GM18519 (cell line): ENCODE data around the gene CFAP70.
A peak's percentile ranks its signal among the peaks of the same experiment; 100 is the strongest.
"Not testable (repeated sequence)": the region's sequence is repeated elsewhere in the genome, so short reads cannot be mapped to it uniquely, and the experiment has no call there.

Source experiments
- ATAC-seq: cut with Tn5 transposase; IDR thresholded peaks from one replicate; pipeline ENCODE4 v1.9.1; 2021; ENCODE audit warnings: mild to moderate bottlenecking, moderate library complexity; ENCODE audit not compliant: unreplicated experiment, low FRiP score

CFAP70 gene

DNA sequence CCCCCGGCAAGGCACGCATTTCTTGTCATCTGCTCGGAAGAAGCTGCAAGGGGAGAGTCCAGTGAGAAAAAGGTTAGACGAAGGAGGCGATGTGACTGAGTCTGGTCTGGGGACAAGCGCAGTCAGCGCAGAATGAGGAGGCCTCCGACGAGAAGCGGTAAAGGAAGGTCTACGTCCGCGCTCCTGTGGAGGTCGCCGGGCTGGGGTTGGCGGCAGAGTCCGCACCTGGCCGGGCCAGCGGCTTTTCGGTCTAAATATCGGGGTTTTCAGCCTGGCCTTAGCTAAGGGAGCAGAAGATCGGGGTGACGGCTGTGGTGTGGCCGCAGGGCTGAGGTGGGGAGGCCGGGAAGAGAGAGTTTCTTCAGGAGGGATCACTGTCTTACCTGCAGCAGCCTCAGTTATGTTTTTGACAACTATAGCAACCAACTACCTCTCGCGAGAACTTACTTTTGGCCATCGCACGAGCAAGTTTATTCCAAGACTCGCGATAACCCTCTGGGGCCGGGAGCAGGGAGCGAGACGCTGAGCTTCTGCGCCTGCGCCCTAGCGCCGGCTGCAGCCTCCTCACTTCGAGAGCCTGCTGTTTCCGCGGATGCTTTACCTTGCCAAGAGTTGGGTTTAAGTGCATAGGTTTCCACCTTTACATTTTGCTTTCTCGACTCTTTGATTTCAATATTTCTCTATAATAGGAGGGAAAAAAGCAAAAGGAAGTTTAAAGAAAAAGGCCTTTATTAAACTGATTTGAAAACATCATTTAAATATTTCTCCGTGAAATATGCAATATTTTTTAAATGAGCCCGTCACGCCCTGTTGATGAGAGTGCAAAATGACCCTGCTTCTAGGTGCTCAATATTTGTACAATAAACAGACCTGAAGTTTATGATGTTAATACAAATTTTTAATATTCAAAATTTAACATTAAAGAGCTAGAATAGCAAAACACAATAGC, at the start of gene CFAP70:
TSS of gene CFAP70 (minus strand) at position 534 of the 949 bp plus-strand sequence. CDS start 4,068 bp downstream, outside the sequence.
- ATAC-seq = peak; percentile 71

DNA sequence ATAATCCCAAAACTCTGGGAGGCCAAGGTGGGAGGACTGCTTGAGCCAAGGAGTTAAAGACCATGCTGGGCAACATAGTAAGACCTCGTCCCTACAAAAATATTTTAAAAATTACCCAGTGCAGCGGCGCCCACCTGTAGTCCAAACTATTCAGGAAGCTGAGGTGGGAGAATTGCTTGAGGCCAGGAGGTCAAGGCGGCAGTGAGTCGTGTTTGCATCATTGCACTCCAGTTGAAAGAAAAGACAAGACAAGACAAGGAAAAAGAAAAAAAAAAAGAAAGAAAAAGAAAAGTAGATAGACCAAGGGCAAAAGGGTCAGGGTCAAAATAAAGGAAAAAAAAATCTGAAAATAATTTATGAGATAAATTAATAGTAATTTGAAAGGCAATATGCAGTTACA, 49.4 kb upstream of the CFAP70 start:
- ATAC-seq = no peak

DNA sequence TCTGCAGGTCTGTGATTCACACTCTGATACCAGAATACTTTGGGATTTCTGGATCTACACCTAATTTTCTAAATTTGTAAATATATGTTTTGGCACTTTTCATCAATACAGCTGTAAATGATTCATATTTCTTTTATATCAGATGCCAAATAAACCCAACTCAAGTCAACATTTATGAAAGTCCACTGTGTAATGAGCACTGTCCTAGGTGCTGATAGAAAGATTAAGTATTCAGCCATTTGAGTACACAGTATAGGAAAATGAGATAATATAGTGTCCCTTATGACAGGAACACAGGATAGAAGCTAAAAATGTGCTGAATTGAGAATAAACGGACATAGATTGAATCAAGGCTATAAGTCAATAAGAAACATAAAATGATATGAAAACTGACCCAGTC, 48.8 kb upstream of the CFAP70 start:
- ATAC-seq = no peak

DNA sequence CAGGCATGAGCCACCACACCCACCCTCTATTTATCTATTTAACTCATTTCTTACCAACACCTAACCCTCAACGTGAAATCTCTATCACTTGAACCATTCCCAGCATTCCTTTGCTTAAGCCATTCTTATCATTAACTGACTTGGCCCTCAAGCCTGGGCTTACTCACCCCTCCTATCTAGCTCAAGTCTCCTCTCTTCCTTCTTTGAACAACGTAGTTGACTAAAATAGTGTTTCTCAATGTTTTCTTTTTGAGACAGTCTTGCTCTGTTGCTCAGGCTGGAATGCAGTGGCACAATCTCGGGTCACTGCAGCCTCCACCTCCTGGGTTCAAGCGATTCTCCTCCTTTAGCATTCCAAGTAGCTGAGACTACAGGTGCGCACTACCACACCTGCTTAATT, 48.2 kb upstream of the CFAP70 start:
- no peak for ATAC-seq

DNA sequence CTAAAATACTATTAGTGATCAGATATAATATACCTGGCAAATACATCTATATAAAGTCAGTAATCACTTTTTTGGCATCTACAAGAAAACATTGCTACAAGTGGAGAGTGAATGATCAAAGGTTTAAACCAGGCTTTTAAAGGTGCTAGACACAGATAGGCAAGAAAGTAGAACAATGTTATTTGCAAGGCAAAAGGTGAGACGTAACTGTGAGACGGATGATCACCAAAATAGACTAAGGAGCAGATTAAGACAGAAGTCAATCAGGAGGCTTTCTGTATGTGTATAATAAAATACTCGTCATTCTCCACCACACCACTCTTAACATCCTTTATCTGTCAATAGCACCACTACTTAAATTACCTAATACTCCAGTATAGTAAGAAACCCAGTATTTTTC, 46.9 kb upstream of the CFAP70 start:
- ATAC-seq = no peak

DNA sequence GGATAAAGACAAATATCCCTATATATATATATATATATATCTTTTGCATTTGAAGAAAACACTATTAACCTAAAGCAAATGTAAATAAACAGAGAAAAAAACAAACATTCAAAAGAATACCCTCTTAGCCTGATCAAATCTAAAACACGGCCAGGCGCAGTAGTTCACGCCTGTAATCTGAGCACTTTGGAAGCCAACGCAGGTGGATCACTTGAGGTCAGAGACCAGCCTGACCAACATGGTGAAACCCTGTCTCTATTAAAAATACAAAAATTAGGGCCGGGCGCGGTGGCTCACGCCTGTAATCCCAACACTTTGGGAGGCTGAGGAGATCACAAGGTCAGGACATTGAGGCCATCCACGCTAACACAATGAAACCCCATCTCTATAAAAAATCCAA, 46.0 kb upstream of the CFAP70 start:
- ATAC-seq = no peak

DNA sequence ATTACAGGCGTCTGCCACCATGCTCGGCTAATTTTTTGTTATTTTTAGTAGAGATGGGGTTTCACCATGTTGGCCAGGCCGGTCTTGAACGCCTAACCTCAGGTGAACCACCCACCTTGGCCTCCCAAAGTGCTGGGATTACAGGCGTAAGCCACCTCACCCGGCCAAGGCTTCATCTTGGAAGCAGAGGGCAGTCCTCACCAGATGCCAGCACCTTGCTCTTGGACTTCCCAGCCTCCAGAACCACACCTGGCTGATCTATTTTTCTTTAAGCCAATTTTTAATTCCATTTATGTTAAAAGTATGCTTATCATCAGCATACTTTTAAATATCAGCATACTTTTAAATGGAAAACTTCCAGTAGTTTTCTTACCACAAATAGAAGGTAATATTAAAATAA, 43.0 kb upstream of the CFAP70 start:
- no peak for ATAC-seq

DNA sequence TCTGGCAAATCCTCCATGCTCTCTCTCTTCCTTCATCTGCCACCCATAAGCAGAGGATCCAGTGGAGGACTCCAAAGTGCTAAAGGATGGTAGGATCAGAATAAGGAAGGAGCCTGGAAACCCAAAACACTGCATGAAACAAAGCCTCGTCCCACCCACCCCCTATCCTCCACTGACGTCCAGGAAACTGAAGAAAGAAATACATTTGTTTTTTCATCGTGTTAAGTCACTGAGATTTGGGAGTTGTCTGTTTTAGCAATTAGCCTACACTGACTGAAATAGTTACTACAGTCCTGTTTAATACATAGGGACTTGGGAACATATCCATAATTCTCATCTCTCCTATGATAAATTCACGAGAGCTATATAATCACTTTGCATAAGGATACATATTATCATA, 40.4 kb upstream of the CFAP70 start:
- no peak for ATAC-seq

DNA sequence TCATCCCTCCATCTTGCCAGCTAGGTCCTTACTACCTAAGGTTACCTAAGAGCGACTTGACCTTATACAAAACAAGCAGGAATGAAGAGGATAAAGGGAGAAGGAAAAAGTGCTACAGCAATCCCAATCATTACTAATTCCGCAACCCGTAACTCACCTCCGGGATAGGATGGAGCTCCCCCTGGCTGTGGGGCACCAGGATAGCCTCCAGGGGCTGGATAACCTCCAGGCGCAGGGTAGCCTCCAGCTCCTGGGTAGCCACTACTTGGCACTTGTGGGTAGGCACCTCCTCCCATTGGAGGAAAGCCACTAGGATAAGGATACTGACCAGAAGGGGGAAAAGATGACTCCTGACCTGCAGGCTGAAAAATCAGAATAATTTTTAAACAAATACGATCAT, 39.4 kb upstream of the CFAP70 start:
- no peak for ATAC-seq

DNA sequence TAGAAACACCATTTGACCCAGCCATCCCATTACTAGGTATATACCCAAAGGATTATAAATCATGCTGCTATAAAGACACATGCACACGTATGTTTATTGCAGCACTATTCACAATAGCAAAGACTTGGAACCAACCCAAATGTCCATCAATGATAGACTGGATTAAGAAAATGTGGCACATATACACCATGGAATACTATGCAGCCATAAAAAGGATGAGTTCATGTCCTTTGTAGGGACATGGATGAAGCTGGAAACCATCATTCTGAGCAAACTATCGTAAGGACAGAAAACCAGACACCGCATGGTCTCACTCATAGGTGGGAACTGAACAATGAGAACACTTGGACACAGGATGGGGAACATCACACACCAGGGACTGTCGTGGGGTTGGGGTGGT, 35.7 kb upstream of the CFAP70 start:
- not testable (repeated sequence) for ATAC-seq

DNA sequence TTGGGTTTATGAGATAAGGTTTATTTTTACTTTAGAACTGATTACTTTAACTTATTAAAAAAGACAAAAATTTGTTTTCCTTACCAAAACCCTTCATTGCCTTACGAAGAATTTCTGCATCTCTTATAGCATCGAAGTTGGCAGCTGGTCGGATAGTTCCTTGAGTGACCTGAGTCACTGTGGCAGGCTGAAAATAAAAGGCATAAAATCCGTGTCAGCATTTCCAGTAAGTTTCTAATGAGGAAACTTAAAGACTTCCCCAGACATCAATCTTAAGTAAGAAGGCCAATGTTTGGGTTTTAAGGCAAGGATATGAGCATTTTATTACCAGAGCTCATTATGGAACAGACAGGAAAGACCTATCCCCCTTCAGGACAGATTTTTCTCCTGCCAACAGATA, 29.6 kb upstream of the CFAP70 start:
- ATAC-seq = no peak

DNA sequence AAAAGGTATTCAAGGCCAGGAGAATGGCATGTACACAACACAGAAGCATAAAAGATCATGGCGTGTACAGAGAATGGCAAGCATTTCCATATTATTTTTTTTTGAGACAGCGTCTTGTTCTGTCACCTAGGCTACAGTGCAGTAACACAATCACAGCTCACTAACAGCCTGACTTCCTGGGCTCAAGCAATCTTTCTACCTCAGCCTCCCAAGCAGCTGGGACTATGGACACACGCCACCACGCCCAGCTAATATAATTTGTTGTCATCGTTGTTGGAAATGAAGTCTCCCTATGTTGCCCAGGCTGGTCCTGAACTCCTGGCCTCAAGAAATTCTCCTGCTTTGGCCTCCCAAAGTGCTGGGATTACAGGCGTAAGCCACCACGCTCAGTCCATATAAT, 27.9 kb upstream of the CFAP70 start:
- ATAC-seq = no peak

DNA sequence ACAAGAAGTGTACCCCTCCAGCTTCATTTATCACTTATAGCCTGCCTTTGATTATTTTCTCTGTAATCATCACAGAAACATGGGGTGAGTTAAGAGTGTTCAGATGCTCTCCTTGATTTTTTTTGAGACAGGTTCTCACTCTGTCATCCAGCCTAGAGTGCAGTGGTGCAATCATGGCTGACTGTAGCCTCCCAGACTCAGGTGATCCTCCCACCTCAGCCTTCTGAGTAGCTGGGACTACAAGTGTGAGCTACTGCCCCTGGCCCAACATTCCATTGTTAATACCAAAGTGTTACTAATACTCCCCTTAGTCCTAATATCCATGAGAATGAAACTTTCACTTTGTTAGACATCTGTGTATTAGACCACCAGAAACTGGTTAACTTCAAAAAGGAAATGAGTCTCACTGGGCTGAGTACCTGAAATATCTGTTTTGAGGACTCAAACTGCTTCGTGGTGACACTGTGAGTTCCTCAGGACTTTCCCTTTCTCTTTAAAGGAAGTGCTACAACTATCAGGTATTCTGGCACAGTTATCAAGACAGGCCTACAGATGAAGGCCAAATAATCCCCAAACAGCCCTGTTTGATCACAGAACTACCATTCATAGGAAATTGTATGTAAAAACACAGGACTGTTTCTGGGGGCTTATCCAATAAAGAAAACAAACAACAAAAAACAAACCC, 20.5 kb upstream of the CFAP70 start:
- no peak for ATAC-seq

DNA sequence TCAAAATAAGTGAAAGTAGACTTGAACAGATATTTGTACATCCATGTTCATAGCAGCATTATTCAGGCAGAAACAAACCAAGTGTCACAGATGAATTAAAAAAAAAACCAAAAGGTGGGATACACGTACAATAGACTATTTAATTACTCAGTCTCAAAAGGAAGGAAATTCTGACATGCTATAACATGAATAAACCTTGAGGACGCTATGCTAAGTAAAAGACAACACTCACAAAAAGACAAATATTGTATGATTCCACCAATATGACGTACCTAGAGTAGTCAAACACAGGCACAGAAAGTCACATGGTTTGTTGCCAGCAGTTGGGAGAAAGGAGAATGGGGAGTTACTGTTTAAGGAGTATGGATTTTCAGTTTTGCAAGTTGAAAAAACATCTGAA, 18.0 kb upstream of the CFAP70 start:
- ATAC-seq = no peak

DNA sequence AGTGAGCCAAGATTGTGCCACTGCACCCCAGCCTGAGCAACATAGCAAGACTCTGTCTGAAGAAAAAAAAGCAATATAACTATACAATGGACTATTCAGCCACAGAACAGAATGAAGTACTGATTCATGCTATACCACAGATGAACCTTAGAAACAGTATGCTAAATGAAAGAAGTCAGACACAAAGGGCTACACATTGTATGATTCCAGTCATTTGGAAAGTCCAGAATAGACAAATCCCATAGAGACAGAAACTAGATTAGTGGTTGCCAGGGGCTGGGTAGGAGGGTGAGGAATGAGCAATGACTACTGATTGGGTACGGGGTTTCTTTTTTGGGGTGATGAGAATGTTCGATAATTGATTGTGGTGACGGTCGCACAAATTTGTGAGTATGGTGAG, 9.6 kb upstream of the CFAP70 start:
- no peak for ATAC-seq

DNA sequence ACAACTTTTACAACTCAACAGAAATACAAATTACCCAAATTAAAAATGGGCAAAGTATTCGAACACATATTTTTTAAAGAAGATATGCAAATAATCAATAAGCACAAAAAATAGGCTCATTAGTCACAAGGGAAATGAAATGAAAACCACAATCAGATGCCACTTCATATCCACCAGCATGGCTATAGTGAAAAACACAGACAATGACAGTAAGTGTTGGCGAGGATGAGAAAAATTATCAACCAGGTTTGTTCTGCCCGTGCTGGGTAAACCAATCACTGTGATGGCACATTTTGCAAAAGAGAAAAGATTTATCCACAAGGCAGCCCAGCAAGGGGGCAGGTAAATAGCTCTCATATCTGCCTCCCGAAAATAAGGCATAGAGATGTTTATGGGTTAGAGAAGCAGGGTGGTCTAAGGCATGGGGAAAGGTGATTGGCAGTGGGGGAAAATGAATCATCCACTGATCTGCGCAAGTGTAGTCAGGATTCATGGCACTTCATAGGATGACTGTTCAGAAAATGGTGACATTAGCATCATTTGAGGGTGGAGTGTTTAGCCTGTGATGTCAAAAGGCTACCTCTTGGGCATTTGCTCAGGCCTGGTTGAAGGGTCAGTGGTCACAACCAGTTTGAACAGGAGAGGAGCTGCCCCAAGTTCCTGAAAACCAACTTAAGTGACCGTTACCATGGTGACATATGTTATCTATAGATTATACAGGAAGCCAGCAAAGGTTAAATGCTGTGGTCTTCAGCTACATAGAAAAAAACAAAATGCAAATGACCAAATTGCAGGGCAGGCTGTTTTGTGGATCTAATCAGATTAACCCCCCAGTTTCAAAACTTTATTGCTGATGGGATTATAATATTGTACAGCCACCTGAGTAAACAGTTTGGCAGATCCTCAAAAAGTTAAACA, 8.0 kb upstream of the CFAP70 start:
- no peak for ATAC-seq

DNA sequence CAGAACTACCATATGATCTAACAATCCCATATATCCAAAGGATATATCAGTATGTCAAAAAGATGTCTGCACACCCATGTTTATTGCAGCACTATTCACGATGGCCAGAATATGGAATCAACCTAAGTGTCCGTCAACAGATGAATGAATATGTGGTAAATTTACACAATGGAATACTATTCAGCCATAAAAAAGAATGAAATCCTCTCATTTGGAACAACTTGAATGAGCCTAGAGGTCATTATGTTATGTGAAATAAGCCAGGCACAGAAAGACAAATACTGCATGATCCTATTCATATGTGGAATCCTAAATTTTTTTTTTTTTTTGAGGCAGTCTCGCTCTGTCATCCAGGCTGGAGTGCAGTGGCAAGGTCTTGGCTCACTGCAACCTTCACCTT, 6.3 kb upstream of the CFAP70 start:
- ATAC-seq = no peak

DNA sequence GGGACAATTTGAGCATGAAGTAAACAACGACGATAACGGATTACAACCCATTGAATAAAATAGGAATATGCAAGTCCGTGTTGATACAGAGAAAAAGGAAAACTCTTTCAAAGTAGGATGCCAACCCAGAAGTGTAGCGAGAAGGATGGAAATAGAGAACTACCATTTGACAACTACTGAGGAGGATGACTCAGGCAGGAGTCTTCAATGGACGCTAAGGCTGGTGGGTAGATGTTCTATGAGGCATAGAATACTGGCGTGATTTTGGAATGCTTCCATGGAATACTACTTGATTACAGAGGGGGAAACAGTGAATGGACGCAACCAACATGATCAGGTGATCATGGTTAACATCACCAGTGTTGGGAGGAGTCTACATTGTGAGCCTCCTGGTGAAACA, 828 bp upstream of the CFAP70 start:
- no peak for ATAC-seq

DNA sequence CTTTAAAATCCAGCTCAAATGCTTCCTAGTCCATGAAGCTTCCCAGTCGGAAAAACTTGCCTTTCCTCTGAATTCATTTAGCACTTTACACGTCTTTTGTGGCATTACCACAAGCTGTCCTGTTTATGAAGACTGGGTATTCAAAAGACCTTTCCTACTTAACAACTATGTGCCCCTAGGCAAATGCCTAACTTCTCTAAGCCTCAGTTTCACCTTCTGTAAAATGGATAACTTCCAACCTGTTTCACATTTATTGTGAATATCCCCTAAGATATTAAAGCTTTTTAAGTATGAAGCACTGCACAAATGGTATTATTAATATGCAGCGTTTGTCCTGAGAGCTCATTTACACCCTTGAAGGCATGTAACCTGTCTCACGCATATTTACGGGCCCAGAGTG, 843 bp downstream of the CFAP70 start:
- ATAC-seq = no peak

DNA sequence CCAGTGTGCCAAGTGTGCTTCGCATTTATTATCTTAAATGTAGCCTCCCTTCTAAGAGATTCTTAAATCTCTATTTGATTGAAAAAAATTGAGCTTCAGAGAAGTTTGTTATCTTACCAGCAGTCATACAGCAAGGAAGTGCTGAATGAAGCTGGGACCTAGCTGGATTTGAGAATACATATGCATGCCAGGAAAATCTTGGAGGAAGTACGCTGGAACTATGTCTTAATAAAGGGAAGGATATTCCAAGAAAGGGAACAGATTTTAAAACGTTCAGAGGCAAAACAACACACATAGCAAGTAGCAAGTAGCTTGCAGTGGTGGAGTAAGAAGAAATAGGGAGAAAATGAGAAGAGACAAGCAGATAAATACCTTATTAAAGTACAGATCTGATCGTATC, 1.5 kb downstream of the CFAP70 start:
- ATAC-seq = no peak

DNA sequence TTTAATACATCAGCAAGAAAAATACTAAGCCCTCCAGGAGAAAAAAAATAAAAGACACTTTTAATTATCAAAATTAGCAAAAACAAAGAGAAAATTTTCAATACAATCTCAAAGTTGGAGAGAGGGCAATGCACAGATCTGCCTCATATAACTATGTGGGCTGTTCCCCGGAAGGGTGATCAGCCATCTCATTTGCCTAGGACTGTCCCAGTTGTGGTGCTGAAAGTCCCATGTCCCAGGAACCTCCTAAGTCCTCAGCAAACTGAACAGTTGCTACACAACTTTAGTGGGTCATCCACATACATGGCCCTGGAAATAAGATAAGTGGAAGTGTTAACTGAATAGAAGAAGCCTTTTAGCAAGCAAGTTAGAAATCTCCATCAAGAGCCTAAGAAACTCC, 14.4 kb downstream of the CFAP70 start:
- no peak for ATAC-seq
